Motor neuron (in vitro differentiated cells): ENCODE results near the gene APOBEC4. TPM values are rescaled to one million over a fixed set of nuclear protein-coding genes. Genes with fewer than 3 reads are reported as not detected.

Source experiments
- ATAC-seq, 8 experiments: fragments of 200-7000 bp; cut with Tn5 transposase; replicated peaks in 6 of 8; 2 replicates each; pipeline ENCODE4 v1.8.0; 2021; ENCODE audit warnings: mild to moderate bottlenecking in 8 of 8, moderate library complexity in 8 of 8
- H3K27ac ChIP-seq, 2 donors: fragments of 250-450 bp; sonication (Bioruptor Pico); 2 replicates each; pipeline ENCODE4 v1.9.0; 2021; ENCODE audit warnings: antibody characterized with exemption in 2 of 2, mild to moderate bottlenecking in 2 of 2, moderate library complexity in 1 of 2
- H3K4me1 ChIP-seq, 2 donors: fragments of 250-450 bp; sonication (Bioruptor Pico); replicated peaks in 1 of 2; 2 replicates each; pipeline ENCODE4 v1.6.1; 2021; ENCODE audit warnings: antibody characterized with exemption in 2 of 2, mild to moderate bottlenecking in 2 of 2, moderate library complexity in 1 of 2
- H3K4me3 ChIP-seq, 5 donors: fragments of 250-450 bp; sonication (Bioruptor Pico); 2 replicates each; pipeline ENCODE4 v1.9.0; 2021; ENCODE audit warnings: antibody characterized with exemption in 5 of 5, mild to moderate bottlenecking in 5 of 5, moderate library complexity in 4 of 5
- WGBS, 10 experiments: fragments of 450-650 bp; shearing (Covaris generic); methylation state at CpG; one replicate each; pipeline ENCODE4 v1.0.0; 2022; 5-methylcytosine and 5-hydroxymethylcytosine counted together
- in situ Hi-C, 9 experiments: fragments of 400-800 bp; cut with MboI; loops; one replicate each; pipeline ENCODE4 v1.15.0; 2021; ENCODE audit warnings: low sequenced_read_pairs in 9 of 9, low pct_unique_long_range_greater_than_20kb in 2 of 9; ENCODE audit not compliant: unreplicated experiment in 9 of 9
- total RNA-seq, 8 experiments: library from RNA; unstranded; fragments of 300-600 nt; gene quantifications; 2 replicates each; pipeline versions ENCODE4 v1.2.3 to v1.2.4, GENCODE V29; 2022

Gene APOBEC4
- total RNA-seq, 8 experiments from 2014 or later, result 0.42 to 7.2 (median 1.4) TPM

- H3K27ac ChIP-seq, result no peak overlapping the region
- no peaks in the 10 kb centered on the region for H3K4me1 ChIP-seq
- H3K4me3 ChIP-seq, result no peak overlapping the region
- no peak for ATAC-seq
- in situ Hi-C loops, result loop anchor here in 6 of 9 experiments (25.0 kb wide), 1 partner anchor 256 kb away; no protein-coding TSS in a partner anchor
- 50 to 100% (median 91%) methylated on average over 1 to 3 of the region's 3 CpGs for WGBS, 10 experiments
Observed at GRCh38 chr1:183656355-183656754, 3.2 kb upstream of the APOBEC4 start.

GRCh38 chr1:183655562-183656075, 2.5 kb upstream of the APOBEC4 start:
- Histone ChIP-seq H3K4me3 (no peak overlapping the region), H3K27ac (no peak overlapping the region), H3K4me1 (no peaks in the 10 kb centered on the region)
- WGBS, 10 experiments, result 0 to 33% (median 5%) methylated on average over 1 to 4 of the region's 4 CpGs
- peak; percentile 55 to 93 (median 84) for ATAC-seq
- in situ Hi-C loops, result loop anchor here in 6 of 9 experiments (25.0 kb wide), 1 partner anchor 257 kb away; no protein-coding TSS in a partner anchor

- ATAC-seq, result no peak
- no peak overlapping the region for H3K27ac ChIP-seq
- in situ Hi-C loops, result loop anchor here in 6 of 9 experiments (25.0 kb wide), 1 partner anchor 258 kb away; no protein-coding TSS in a partner anchor
Observed at GRCh38 chr1:183654706-183655105, 1.6 kb upstream of the APOBEC4 start.

GRCh38 chr1:183653876-183654451, 848 bp upstream of the APOBEC4 start:
- H3K4me3 ChIP-seq, result no peak overlapping the region
- no peak for ATAC-seq
- no peak overlapping the region for H3K27ac ChIP-seq
- in situ Hi-C loops, result loop anchor here in 6 of 9 experiments (25.0 kb wide), 1 partner anchor 258 kb away; no protein-coding TSS in a partner anchor
- no peaks in the 10 kb centered on the region for H3K4me1 ChIP-seq
- WGBS, 10 experiments, result 40 to 93% (median 84%) methylated on average over 1 to 4 of the region's 4 CpGs; no CpG with 5 or more reads in 2 of the 10 experiments

More at GRCh38 chr1:183654706-183655105, 1.6 kb upstream of the APOBEC4 start:
- no peaks in the 10 kb centered on the region for H3K4me1 ChIP-seq
- no peak overlapping the region for H3K4me3 ChIP-seq

- 93 to 100% (median 98%) methylated on average over 1 to 3 of the region's 3 CpGs; no CpG with 5 or more reads in 6 of the 10 experiments for WGBS, 10 experiments
- no peak for ATAC-seq
- in situ Hi-C loops, result loop anchor here in 6 of 9 experiments (25.0 kb wide), 1 partner anchor 259 kb away; no protein-coding TSS in a partner anchor
- Histone ChIP-seq H3K4me1 (no peaks in the 10 kb centered on the region), H3K4me3 (no peak overlapping the region), H3K27ac (no peak overlapping the region)
Observed at GRCh38 chr1:183653462-183653794, 312 bp upstream of the APOBEC4 start.

GRCh38 chr1:183652107-183652506, 1.0 kb downstream of the APOBEC4 start:
- 0 to 100% (median 88%) methylated on average over 1 of the region's 1 CpG; no CpG with 5 or more reads in 3 of the 10 experiments for WGBS, 10 experiments

GRCh38 chr1:183651612-183652011, 1.5 kb downstream of the APOBEC4 start:
- WGBS, 10 experiments, result 57 to 100% (median 92%) methylated on average over 1 to 5 of the region's 5 CpGs; no CpG with 5 or more reads in 1 of the 10 experiments

More at GRCh38 chr1:183652107-183652506, 1.0 kb downstream of the APOBEC4 start:
- Histone ChIP-seq H3K27ac (no peak overlapping the region), H3K4me1 (no peaks in the 10 kb centered on the region), H3K4me3 (no peak overlapping the region)
- in situ Hi-C loops, result loop anchor here in 6 of 9 experiments (25.0 kb wide), 1 partner anchor 260 kb away; no protein-coding TSS in a partner anchor
- ATAC-seq, result no peak

GRCh38 chr1:183648042-183648441, 5.1 kb downstream of the APOBEC4 start:
- H3K27ac ChIP-seq, result no peak overlapping the region
- in situ Hi-C loops, result loop anchor here in 2 of 9 experiments (10.0 to 25.0 kb wide), 2 partner anchors 264 to 267 kb away; no protein-coding TSS in a partner anchor
- WGBS, 10 experiments, result 87 to 100% (median 96%) methylated on average over 1 to 8 of the region's 8 CpGs; no CpG with 5 or more reads in 1 of the 10 experiments
- ATAC-seq, result peak in 2 of 8 experiments; percentile 19 to 40
- H3K4me1 ChIP-seq, result no peaks in the 10 kb centered on the region
- H3K4me3 ChIP-seq, result no peak overlapping the region

More at GRCh38 chr1:183651612-183652011, 1.5 kb downstream of the APOBEC4 start:
- in situ Hi-C loops, result loop anchor here in 6 of 9 experiments (25.0 kb wide), 1 partner anchor 261 kb away; no protein-coding TSS in a partner anchor
- no peak for ATAC-seq
- no peak overlapping the region for H3K27ac ChIP-seq
- no peak overlapping the region for H3K4me3 ChIP-seq
- H3K4me1 ChIP-seq, result no peaks in the 10 kb centered on the region

- in situ Hi-C loops, result loop anchor here in 2 of 9 experiments (10.0 to 25.0 kb wide), 2 partner anchors 266 to 268 kb away; no protein-coding TSS in a partner anchor
- Histone ChIP-seq H3K4me3 (no peak overlapping the region), H3K4me1 (no peaks in the 10 kb centered on the region)
Observed at GRCh38 chr1:183646776-183647175, 6.3 kb downstream of the APOBEC4 start.

GRCh38 chr1:183645531-183645930, 7.6 kb downstream of the APOBEC4 start:
- Histone ChIP-seq H3K4me3 (no peak overlapping the region), H3K27ac (no peak overlapping the region), H3K4me1 (no peaks in the 10 kb centered on the region)
- in situ Hi-C loops, result loop anchor here in 2 of 9 experiments (10.0 to 25.0 kb wide), 2 partner anchors 267 to 269 kb away; no protein-coding TSS in a partner anchor
- no peak for ATAC-seq
- 60 to 100% (median 91%) methylated on average over 1 to 5 of the region's 5 CpGs for WGBS, 10 experiments

More at GRCh38 chr1:183646776-183647175, 6.3 kb downstream of the APOBEC4 start:
- no peak for ATAC-seq
- no peak overlapping the region for H3K27ac ChIP-seq

GRCh38 chr1:183642166-183642565, 10.9 kb downstream of the APOBEC4 start:
- Histone ChIP-seq H3K27ac (no peak overlapping the region), H3K4me3 (no peak overlapping the region), H3K4me1 (peaks cover 0 to 2% of the 10 kb centered on the region in 2 donors)
- 87 to 100% (median 95%) methylated on average over 1 to 3 of the region's 3 CpGs for WGBS, 10 experiments
- no peak for ATAC-seq
- in situ Hi-C loops, result loop anchor here in 2 of 9 experiments (10.0 to 25.0 kb wide), 2 partner anchors 270 to 273 kb away; no protein-coding TSS in a partner anchor

- no peak overlapping the region for H3K27ac ChIP-seq
- H3K4me3 ChIP-seq, result no peak overlapping the region
Observed at GRCh38 chr1:183640193-183640592, 12.9 kb downstream of the APOBEC4 start.

More at GRCh38 chr1:183640193-183640592, 12.9 kb downstream of the APOBEC4 start:
- H3K4me1 ChIP-seq, result peaks cover 0 to 2% of the 10 kb centered on the region in 2 donors
- 22 to 100% (median 73%) methylated on average over 1 of the region's 1 CpG; no CpG with 5 or more reads in 2 of the 10 experiments for WGBS, 10 experiments
- in situ Hi-C loops, result loop anchor here in 2 of 9 experiments (10.0 to 25.0 kb wide), 2 partner anchors 272 to 275 kb away; no protein-coding TSS in a partner anchor
- no peak for ATAC-seq
